Uterus (tissue), 2 donors: ENCODE results near the gene PARP6.

Experiments used
- POLR2A ChIP-seq, 2 donors: fragments of 450-650 bp; IDR thresholded peaks; one replicate each; pipeline ENCODE4 v1.6.1; 2016; ENCODE audit warnings: antibody characterized with exemption in 2 of 2, mild to moderate bottlenecking in 1 of 2, moderate library complexity in 1 of 2
- TF ChIP-seq, protein P1 (sequence below), 4 experiments: fragments of 200-600 bp in 2 of 4; fragments of 450-650 bp in 2 of 4; sonication (generic) in 2 of 4; IDR thresholded peaks; one replicate each; pipeline ENCODE4 v1.5.1; 2016 to 2019; ENCODE audit warnings: antibody characterized with exemption in 4 of 4, mild to moderate bottlenecking in 2 of 4, moderate library complexity in 1 of 4

DNA sequence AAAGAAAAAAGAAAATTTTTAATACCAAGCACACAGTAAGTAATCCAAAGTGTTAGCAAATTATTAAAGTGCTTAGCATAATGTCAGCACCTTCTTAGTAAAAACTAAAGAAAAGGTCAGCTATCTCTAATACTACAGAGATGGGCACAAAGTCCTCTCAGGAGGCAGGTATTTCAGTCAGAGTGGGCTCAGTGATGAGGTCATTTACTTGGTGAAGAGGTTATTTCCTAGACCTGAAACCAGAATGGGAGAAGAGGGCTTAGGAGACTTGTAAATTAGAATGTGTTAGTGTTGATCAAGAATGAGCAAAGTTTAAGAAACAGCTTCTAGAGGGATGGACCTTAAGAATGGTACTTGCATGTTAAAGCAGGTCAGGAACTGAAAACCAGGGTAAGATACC, 32.7 kb downstream of the PARP6 start:
- no peak for TF ChIP-seq POLR2A (IDR thresholded peaks at IDR 0.05)
- TF ChIP-seq, protein P1, sequence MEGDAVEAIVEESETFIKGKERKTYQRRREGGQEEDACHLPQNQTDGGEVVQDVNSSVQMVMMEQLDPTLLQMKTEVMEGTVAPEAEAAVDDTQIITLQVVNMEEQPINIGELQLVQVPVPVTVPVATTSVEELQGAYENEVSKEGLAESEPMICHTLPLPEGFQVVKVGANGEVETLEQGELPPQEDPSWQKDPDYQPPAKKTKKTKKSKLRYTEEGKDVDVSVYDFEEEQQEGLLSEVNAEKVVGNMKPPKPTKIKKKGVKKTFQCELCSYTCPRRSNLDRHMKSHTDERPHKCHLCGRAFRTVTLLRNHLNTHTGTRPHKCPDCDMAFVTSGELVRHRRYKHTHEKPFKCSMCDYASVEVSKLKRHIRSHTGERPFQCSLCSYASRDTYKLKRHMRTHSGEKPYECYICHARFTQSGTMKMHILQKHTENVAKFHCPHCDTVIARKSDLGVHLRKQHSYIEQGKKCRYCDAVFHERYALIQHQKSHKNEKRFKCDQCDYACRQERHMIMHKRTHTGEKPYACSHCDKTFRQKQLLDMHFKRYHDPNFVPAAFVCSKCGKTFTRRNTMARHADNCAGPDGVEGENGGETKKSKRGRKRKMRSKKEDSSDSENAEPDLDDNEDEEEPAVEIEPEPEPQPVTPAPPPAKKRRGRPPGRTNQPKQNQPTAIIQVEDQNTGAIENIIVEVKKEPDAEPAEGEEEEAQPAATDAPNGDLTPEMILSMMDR (IDR thresholded peaks at IDR 0.05), result no peak
